ENCODE measurements around the gene UBE3C.
"Not testable (repeated sequence)": the region's sequence is repeated elsewhere in the genome, so short reads cannot be mapped to it uniquely, and the experiment has no call there.

GRCh38 chr7:157277568-157277967 is 138.8 kb downstream of the UBE3C start:
- TF ChIP-seq POLR2A, CTCF (IDR thresholded peaks at IDR 0.05): not testable (repeated sequence)
